Stimulated activated CD4-positive, alpha-beta T cell treated with anti-CD3 and anti-CD28 coated beads, Interleukin-4, amount 100 ng/mL, for 1 hour (primary cell): ENCODE measurements around the gene SHROOM3.

Experiments
- DNase-seq: peaks from one replicate; pipeline ENCODE4 v3.0.0-alpha.2; 2020

SHROOM3 gene

GRCh38 chr4:76570141-76570973 lies 135.3 kb downstream of the SHROOM3 start:
- no peak for DNase-seq

GRCh38 chr4:76571274-76571673 lies 136.2 kb downstream of the SHROOM3 start:
- DNase-seq, result no peak

GRCh38 chr4:76572224-76572623 lies 137.2 kb downstream of the SHROOM3 start:
- DNase-seq, result no peak

GRCh38 chr4:76576824-76577223 lies 141.8 kb downstream of the SHROOM3 start:
- no peak for DNase-seq

- no peak for DNase-seq
Observed at GRCh38 chr4:76578002-76578560, 143.1 kb downstream of the SHROOM3 start.

- DNase-seq, result no peak
Observed at GRCh38 chr4:76579596-76580375, 144.8 kb downstream of the SHROOM3 start.

GRCh38 chr4:76581077-76581962 lies 146.3 kb downstream of the SHROOM3 start:
- DNase-seq, result no peak

- no peak for DNase-seq
Observed at GRCh38 chr4:76582074-76582816, 147.2 kb downstream of the SHROOM3 start.

GRCh38 chr4:76582817-76583087 lies 147.7 kb downstream of the SHROOM3 start:
- DNase-seq, result no peak

- DNase-seq, result no peak
Observed at GRCh38 chr4:76584241-76585152, 149.5 kb downstream of the SHROOM3 start.

- DNase-seq, result no peak
Observed at GRCh38 chr4:76585272-76585671, 150.2 kb downstream of the SHROOM3 start.

- DNase-seq, result peak; percentile 5
Observed at GRCh38 chr4:76585897-76586360, 150.9 kb downstream of the SHROOM3 start.

GRCh38 chr4:76588274-76588673 lies 153.2 kb downstream of the SHROOM3 start:
- DNase-seq, result no peak

GRCh38 chr4:76589402-76589801 lies 154.4 kb downstream of the SHROOM3 start:
- no peak for DNase-seq

GRCh38 chr4:76589872-76590797 lies 155.1 kb downstream of the SHROOM3 start:
- DNase-seq, result no peak

GRCh38 chr4:76590798-76591281 lies 155.8 kb downstream of the SHROOM3 start:
- no peak for DNase-seq

GRCh38 chr4:76591992-76592391 lies 157.0 kb downstream of the SHROOM3 start:
- DNase-seq, result no peak

- no peak for DNase-seq
Observed at GRCh38 chr4:76592460-76592859, 157.4 kb downstream of the SHROOM3 start.

- DNase-seq, result no peak
Observed at GRCh38 chr4:76594173-76594572, 159.1 kb downstream of the SHROOM3 start.

- DNase-seq, result no peak
Observed at GRCh38 chr4:76595435-76595834, 160.4 kb downstream of the SHROOM3 start.
